ENCODE data around the gene HOXD8. TPM values are rescaled to one million over a fixed set of nuclear protein-coding genes. Genes with fewer than 3 reads are reported as not detected.

Gene HOXD8
- total RNA-seq, 4 donors from 2014 or later, result 7.8 to 23.5 (median 13.4) TPM

DNA sequence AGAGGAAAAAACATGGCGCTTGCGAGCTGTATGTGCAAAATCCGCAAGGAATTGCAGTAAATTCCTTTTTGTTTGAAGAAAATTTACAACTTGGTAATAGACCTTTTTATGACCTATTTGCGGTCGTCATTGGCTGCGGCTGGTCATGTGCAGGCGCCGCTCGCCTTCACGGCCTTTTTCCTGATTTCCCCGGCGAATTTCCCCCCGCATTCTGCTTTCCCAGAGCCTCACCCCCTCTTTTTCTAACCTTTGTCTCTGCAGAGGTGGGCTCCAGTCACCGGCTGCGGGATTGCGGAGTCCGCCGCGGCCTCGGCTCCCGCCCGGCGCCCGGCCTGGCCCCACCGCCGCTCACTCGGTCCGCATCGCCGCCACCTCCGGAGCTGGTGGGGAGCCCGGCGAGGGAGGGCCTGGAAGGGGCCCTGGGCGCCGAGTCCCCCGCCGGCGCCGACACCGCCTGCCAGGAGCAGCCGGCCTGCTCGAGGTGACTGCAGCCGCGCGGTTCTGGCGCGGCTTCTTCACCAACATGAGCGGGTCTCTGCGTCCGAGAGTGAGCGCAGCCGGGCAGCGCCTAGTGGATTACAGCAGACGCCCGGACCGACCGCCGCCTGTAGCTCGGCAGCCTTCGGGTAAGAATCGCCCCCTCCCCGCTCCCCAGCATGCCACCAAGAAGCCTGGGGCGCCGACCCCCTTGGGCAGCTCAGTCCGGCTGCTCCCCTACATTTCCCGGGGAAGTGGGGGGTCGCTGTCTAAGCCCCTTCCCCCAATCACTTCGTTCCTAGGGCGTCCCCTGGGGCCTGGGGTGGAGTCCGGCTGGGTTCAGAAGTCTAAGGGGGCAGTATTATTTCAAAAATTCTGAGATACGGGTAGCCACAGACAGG, 7.1 kb downstream of the HOXD8 start:
- Histone ChIP-seq H3K27ac (peak overlapping the region; percentile 91 to 96 (median 94)), H3K4me3 (peak overlapping the region; percentile 59 to 80 (median 73)), H3K9me3 (no peaks in the 10 kb centered on the region), H3K36me3 (no peaks in the 10 kb centered on the region), H3K4me1 (peaks cover 21 to 57% (median 34%) of the 10 kb centered on the region in 4 donors), H3K27me3 (peaks cover 48% of the 10 kb centered on the region)
- peak; percentile 56 for DNase-seq
- TF ChIP-seq EP300 (IDR thresholded peaks at IDR 0.05; ENCODE audit: low read depth), result no peak
- TF ChIP-seq, protein P1, sequence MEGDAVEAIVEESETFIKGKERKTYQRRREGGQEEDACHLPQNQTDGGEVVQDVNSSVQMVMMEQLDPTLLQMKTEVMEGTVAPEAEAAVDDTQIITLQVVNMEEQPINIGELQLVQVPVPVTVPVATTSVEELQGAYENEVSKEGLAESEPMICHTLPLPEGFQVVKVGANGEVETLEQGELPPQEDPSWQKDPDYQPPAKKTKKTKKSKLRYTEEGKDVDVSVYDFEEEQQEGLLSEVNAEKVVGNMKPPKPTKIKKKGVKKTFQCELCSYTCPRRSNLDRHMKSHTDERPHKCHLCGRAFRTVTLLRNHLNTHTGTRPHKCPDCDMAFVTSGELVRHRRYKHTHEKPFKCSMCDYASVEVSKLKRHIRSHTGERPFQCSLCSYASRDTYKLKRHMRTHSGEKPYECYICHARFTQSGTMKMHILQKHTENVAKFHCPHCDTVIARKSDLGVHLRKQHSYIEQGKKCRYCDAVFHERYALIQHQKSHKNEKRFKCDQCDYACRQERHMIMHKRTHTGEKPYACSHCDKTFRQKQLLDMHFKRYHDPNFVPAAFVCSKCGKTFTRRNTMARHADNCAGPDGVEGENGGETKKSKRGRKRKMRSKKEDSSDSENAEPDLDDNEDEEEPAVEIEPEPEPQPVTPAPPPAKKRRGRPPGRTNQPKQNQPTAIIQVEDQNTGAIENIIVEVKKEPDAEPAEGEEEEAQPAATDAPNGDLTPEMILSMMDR (IDR thresholded peaks at IDR 0.05), result peak in 1 of 5 experiments; percentile 17
- no peak for TF ChIP-seq POLR2A (IDR thresholded peaks at IDR 0.05)
- no peak for TF ChIP-seq POLR2AphosphoS5 (IDR thresholded peaks at IDR 0.05)
- intact Hi-C loops (cut with DNase I; ENCODE audit: low total_unique reads) (loop anchor here (5.0 kb wide), 1 partner anchor 1011 kb away; no protein-coding TSS in a partner anchor), in situ Hi-C loops (cut with MboI; ENCODE audit: low pct_ligation_motif_present in 1 of 4, low pct_unique_long_range_greater_than_20kb in 1 of 4, low sequenced_read_pairs in 3 of 4) (loop anchor here in 2 of 4 donors (5.0 to 25.0 kb wide), 4 partner anchors 321 to 676 kb away; no protein-coding TSS in a partner anchor)
- WGBS, 2 donors (ENCODE audit: low coverage in 1 of 2), result 3 to 11% methylated on average over 10 to 48 of the region's 71 CpGs

DNA sequence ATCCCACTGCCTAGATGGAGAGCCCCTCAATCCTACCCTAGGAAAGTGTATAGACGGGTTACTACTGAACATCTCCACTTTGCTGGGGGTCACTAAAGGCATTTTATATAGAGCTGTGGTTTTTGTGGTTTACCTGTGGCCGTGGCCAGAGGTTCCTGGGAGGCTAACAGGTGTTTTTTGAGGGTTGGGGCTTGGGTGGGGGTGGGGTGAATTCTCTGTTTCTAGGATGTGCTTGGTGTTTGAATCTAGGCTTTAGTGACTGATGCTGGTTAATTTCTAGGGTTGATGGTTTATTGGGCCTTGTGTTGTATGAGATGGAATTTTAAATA, 7.7 kb downstream of the HOXD8 start:
- in situ Hi-C loops (cut with MboI; ENCODE audit: low pct_ligation_motif_present in 1 of 4, low pct_unique_long_range_greater_than_20kb in 1 of 4, low sequenced_read_pairs in 3 of 4) (loop anchor here in 2 of 4 donors (5.0 to 25.0 kb wide), 4 partner anchors 320 to 675 kb away; no protein-coding TSS in a partner anchor), intact Hi-C loops (cut with DNase I; ENCODE audit: low total_unique reads) (loop anchor here (5.0 kb wide), 1 partner anchor 1010 kb away; no protein-coding TSS in a partner anchor)
- H3K36me3 ChIP-seq, result no peaks in the 10 kb centered on the region
- H3K4me1 ChIP-seq, result peaks cover 21 to 51% (median 31%) of the 10 kb centered on the region in 4 donors
- no peaks in the 10 kb centered on the region for H3K9me3 ChIP-seq
- DNase-seq, result no peak
- peak overlapping the region; percentile 91 to 96 (median 94) for H3K27ac ChIP-seq
- no peak for TF ChIP-seq POLR2A (IDR thresholded peaks at IDR 0.05)
- no peak for TF ChIP-seq EP300 (IDR thresholded peaks at IDR 0.05; ENCODE audit: low read depth)
- TF ChIP-seq, protein P1 (IDR thresholded peaks at IDR 0.05), result no peak
- TF ChIP-seq POLR2AphosphoS5 (IDR thresholded peaks at IDR 0.05), result no peak
- H3K4me3 ChIP-seq, result peak overlapping the region; percentile 59 to 80 (median 73)
- WGBS, 2 donors (ENCODE audit: low coverage in 1 of 2), result 9% methylated on average over 2 of the region's 2 CpGs; no CpG with 5 or more reads in 1 of the 2 donors
- H3K27me3 ChIP-seq, result peaks cover 42% of the 10 kb centered on the region

DNA sequence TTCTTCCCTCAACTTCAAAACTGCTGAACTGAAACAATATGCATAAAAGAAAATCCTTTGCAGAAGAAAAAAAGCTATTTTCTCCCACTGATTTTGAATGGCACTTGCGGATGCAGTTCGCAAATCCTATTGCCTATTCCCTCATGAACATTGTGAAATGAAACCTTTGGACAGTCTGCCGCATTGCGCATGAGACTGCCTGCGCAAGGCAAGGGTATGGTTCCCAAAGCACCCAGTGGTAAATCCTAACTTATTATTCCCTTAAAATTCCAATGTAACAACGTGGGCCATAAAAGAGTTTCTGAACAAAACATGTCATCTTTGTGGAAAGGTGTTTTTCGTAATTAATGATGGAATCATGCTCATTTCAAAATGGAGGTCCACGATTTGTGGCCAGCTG, 8.4 kb downstream of the HOXD8 start:
- WGBS, 2 donors (ENCODE audit: low coverage in 1 of 2), result 48 to 66% methylated on average over 5 to 8 of the region's 8 CpGs
- Histone ChIP-seq H3K27ac (peak overlapping the region; percentile 91 to 96 (median 94)), H3K27me3 (peaks cover 37% of the 10 kb centered on the region), H3K36me3 (no peaks in the 10 kb centered on the region), H3K4me1 (peaks cover 17 to 50% (median 28%) of the 10 kb centered on the region in 4 donors), H3K9me3 (no peaks in the 10 kb centered on the region), H3K4me3 (peak overlapping the region in 2 of 4 donors; percentile 76 to 80)
- intact Hi-C loops (cut with DNase I; ENCODE audit: low total_unique reads), result loop anchor here (5.0 kb wide), 1 partner anchor 1009 kb away; no protein-coding TSS in a partner anchor
- in situ Hi-C loops (cut with MboI; ENCODE audit: low pct_ligation_motif_present in 1 of 4, low pct_unique_long_range_greater_than_20kb in 1 of 4, low sequenced_read_pairs in 3 of 4), result loop anchor here in 2 of 4 donors (5.0 to 25.0 kb wide), 4 partner anchors 319 to 674 kb away; no protein-coding TSS in a partner anchor
- peak in 2 of 3 donors; percentile 22 to 60 for TF ChIP-seq POLR2AphosphoS5 (IDR thresholded peaks at IDR 0.05)
- TF ChIP-seq, protein P1 (IDR thresholded peaks at IDR 0.05), result no peak
- DNase-seq, result no peak

DNA sequence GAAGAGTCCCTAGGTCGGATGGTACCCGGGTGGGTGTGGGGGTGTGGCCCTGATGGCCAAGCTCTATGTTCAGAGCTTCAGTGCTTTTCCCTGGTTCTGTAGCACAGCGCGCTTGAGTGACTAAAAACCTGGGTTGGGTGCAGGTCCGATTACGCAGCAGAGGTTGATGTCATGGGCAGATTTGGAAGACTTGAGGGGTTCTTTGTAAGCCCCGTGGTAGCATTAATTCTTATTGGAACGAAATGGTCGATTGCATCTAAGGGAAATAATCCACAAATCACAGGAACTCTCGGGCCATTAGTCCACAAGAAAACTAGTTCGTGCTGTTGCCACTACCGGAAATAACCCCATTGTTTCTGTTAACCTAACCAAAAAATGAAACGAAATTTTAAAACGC, 9.0 kb downstream of the HOXD8 start:
- peak overlapping the region in 1 of 4 donors; percentile 47 for H3K4me3 ChIP-seq
- WGBS, 2 donors (ENCODE audit: low coverage in 1 of 2), result 46 to 47% methylated on average over 6 to 14 of the region's 14 CpGs
- intact Hi-C loops (cut with DNase I; ENCODE audit: low total_unique reads), result loop anchor here (5.0 kb wide), 1 partner anchor 1009 kb away; no protein-coding TSS in a partner anchor

More for the DNA sequence above, 9.0 kb downstream of the HOXD8 start:
- Histone ChIP-seq H3K9me3 (no peaks in the 10 kb centered on the region), H3K4me1 (peaks cover 16 to 50% (median 27%) of the 10 kb centered on the region in 4 donors), H3K27me3 (peaks cover 33% of the 10 kb centered on the region), H3K36me3 (no peaks in the 10 kb centered on the region), H3K27ac (peak overlapping the region; percentile 91 to 96 (median 94))
- no peak for TF ChIP-seq POLR2AphosphoS5 (IDR thresholded peaks at IDR 0.05)
- TF ChIP-seq POLR2A (IDR thresholded peaks at IDR 0.05), result no peak
- TF ChIP-seq EP300 (IDR thresholded peaks at IDR 0.05; ENCODE audit: low read depth), result no peak
- TF ChIP-seq, protein P1 (IDR thresholded peaks at IDR 0.05), result no peak
- in situ Hi-C loops (cut with MboI; ENCODE audit: low pct_ligation_motif_present in 1 of 4, low pct_unique_long_range_greater_than_20kb in 1 of 4, low sequenced_read_pairs in 3 of 4), result loop anchor here in 2 of 4 donors (5.0 to 25.0 kb wide), 4 partner anchors 319 to 674 kb away; no protein-coding TSS in a partner anchor
- no peak for DNase-seq
